Small intestine (tissue), 7 donors: ENCODE data around the gene ARHGEF19. TPM values are rescaled to one million over a fixed set of nuclear protein-coding genes. Genes with fewer than 3 reads are reported as not detected.

Experiments used
- DNase-seq, 2 donors: peaks; one replicate each; pipeline versions ENCODE4 v3.0.0 to v3.0.0-alpha.2; 2013
- FAIRE-seq: peaks from 2 replicates; lab custom pipeline; 2012; peaks lifted over from hg19 to GRCh38; lab: Jason Lieb, UNC
- H3K27ac ChIP-seq, 3 donors: one replicate each; pipeline ENCODE4 v1.5.1; 2013; ENCODE audit warnings: low read length in 2 of 3, mild to moderate bottlenecking in 2 of 3, control low read depth in 1 of 3, inconsistent platforms in 1 of 3, low read depth in 1 of 3, moderate library complexity in 1 of 3
- H3K27me3 ChIP-seq, 3 donors: one replicate each; pipeline ENCODE4 v1.6.1; 2013; ENCODE audit warnings: low read length in 3 of 3, inconsistent platforms in 1 of 3; ENCODE audit not compliant: control insufficient read depth in 3 of 3, insufficient read depth in 3 of 3
- H3K36me3 ChIP-seq, 3 donors: one replicate each; pipeline ENCODE4 v1.6.1; 2013; ENCODE audit warnings: low read length in 3 of 3, inconsistent platforms in 1 of 3, low read depth in 1 of 3, mild to moderate bottlenecking in 1 of 3, moderate library complexity in 1 of 3; ENCODE audit not compliant: control insufficient read depth in 3 of 3, insufficient read depth in 2 of 3
- H3K4me1 ChIP-seq, 3 donors: one replicate each; pipeline ENCODE4 v1.6.1; 2013; ENCODE audit warnings: low read length in 2 of 3, inconsistent platforms in 1 of 3, low read depth in 1 of 3, mild to moderate bottlenecking in 1 of 3, moderate library complexity in 1 of 3; ENCODE audit not compliant: control insufficient read depth in 3 of 3, insufficient read depth in 2 of 3
- H3K4me3 ChIP-seq, 3 donors: one replicate each; pipeline ENCODE4 v1.5.1; 2013; ENCODE audit warnings: low read length in 3 of 3, control low read depth in 1 of 3, inconsistent platforms in 1 of 3, low read depth in 1 of 3, mild to moderate bottlenecking in 1 of 3, moderate library complexity in 1 of 3
- H3K9me3 ChIP-seq, 2 donors: one replicate each; pipeline ENCODE4 v1.6.1; 2013; ENCODE audit warnings: low read depth in 1 of 2, low read length in 1 of 2; ENCODE audit not compliant: control insufficient read depth in 2 of 2, insufficient read depth in 1 of 2
- WGBS, 3 donors: extraction: QIAGEN DNeasy Blood & Tissue Kit; methylation state at CpG; one replicate each; pipeline ENCODE4 v1.1.7; 2013; 5-methylcytosine and 5-hydroxymethylcytosine counted together
- polyA plus RNA-seq, 4 donors: library from polyadenylated mRNA; stranded (reverse) in 3 of 4; unstranded in 1 of 4; fragments of 200-250 nt in 3 of 4; fragments of 120-200 nt in 1 of 4; gene quantifications; one replicate each; pipeline versions ENCODE4 v1.2.1 to v1.2.3, GENCODE V29; 2013
- donor health status: healthy with polysubstance abuse.
- donor health status: control.
- donor health status: control.
- donor health status: Bipolar disorder and iron deficiency.
- donor health status: healthy.

ARHGEF19 gene
- polyA plus RNA-seq, 4 donors, result 2.2 to 14.0 (median 7.5) TPM

- 91 to 95% (median 94%) methylated on average over 7 of the region's 7 CpGs for WGBS, 3 donors
- Histone ChIP-seq H3K36me3 (peaks cover 0 to 89% (median 5%) of the 10 kb centered on the region in 3 donors), H3K27ac (no peak overlapping the region), H3K9me3 (no peaks in the 10 kb centered on the region), H3K4me3 (no peak overlapping the region), H3K27me3 (no peaks in the 10 kb centered on the region), H3K4me1 (peaks cover 2 to 67% (median 9%) of the 10 kb centered on the region in 3 donors)
- no peak for DNase-seq
- FAIRE-seq, result no peak
These were observed 63.3 kb downstream of the ARHGEF19 start for GRCh38 chr1:16149146-16149545.

DNA sequence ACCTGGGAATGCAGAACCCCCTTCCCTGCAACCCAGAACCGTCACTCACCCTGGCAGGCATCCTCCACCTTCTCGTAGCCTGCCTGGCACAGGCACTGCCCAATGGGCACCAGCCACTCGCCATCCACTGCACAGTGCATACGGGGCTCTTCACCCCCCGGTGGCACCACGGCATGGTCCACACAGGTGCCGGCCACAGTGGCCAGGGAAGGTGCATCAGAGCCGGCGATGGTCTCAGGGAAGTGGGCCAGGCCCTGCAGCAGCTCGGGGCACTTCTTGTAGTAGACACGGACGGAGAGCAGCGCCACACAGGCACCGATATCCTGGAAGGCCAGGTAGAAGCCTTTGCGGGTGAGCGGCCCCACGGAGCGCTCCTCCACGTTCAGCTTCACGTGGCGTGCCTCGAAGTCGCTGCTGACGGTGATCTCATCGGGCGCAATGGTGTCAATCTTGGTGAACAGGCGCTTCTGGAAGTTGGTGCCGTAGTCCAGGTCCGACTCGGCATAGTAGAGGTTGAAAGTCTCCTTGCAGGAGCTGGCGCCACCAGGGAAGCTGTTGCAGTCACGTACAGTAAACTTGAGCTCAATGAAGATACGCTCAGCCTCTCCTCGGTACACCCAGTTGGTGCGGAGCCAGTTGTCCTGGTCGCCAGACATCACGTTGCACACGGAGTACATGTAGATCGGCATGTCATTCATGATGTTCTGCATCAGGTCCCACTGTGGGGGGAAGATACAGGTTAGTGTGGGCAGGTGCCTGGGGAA, 63.9 kb downstream of the ARHGEF19 start:
- 92 to 94% (median 93%) methylated on average over 39 of the region's 39 CpGs for WGBS, 3 donors
- H3K4me1 ChIP-seq, result peaks cover 2 to 67% (median 5%) of the 10 kb centered on the region in 3 donors
- H3K4me3 ChIP-seq, result no peak overlapping the region
- H3K9me3 ChIP-seq, result no peaks in the 10 kb centered on the region
- no peak for DNase-seq
- no peak overlapping the region for H3K27ac ChIP-seq
- FAIRE-seq, result no peak
- H3K27me3 ChIP-seq, result no peaks in the 10 kb centered on the region
- H3K36me3 ChIP-seq, result peaks cover 0 to 91% (median 5%) of the 10 kb centered on the region in 3 donors

Other genes starting within 250 kb of the ARHGEF19 start
- 10 to 100 TPM; 18.7 to 89.2 (median 49.9) TPM for gene ZBTB17, start 236.6 kb downstream of the ARHGEF19 start, polyA plus RNA-seq
- not detected for gene SRARP, start 208.4 kb downstream of the ARHGEF19 start, polyA plus RNA-seq
- 10 to 100 TPM in 2 of 4 donors, 1 to 10 TPM in 2; 1.1 to 63.5 (median 14.1) TPM for gene HSPB7, start 194.6 kb downstream of the ARHGEF19 start, polyA plus RNA-seq
- gene CLCNKA, start 190.6 kb downstream of the ARHGEF19 start, polyA plus RNA-seq, result under 1 TPM in 3 of 4 donors, not detected in 1; 0.06 to 0.22 (median 0.21) TPM
- gene CLCNKB, start 168.9 kb downstream of the ARHGEF19 start, polyA plus RNA-seq, result under 1 TPM in 2 of 4 donors, not detected in 2; 0.04 to 0.19 TPM
- gene FAM131C, start 139.0 kb downstream of the ARHGEF19 start, polyA plus RNA-seq, result 1 to 10 TPM in 1 of 4 donors, under 1 TPM in 2, not detected in 1; 0.21 to 1.6 (median 0.45) TPM
- gene EPHA2, start 56.6 kb downstream of the ARHGEF19 start, polyA plus RNA-seq, result 10 to 100 TPM; 12.7 to 23.8 (median 19.8) TPM
- gene CPLANE2, start 24.5 kb upstream of the ARHGEF19 start, polyA plus RNA-seq, result 1 to 10 TPM; 1.6 to 7.4 (median 4.4) TPM
- 10 to 100 TPM in 3 of 4 donors, 1 to 10 TPM in 1; 10.0 to 14.5 (median 12.2) TPM for gene FBXO42, start 139.8 kb upstream of the ARHGEF19 start, polyA plus RNA-seq
- gene SZRD1, start 154.6 kb upstream of the ARHGEF19 start, polyA plus RNA-seq, result 10 to 100 TPM; 72.2 to 98.8 (median 79.7) TPM
- gene SPATA21, start 224.8 kb upstream of the ARHGEF19 start, polyA plus RNA-seq, result under 1 TPM in 3 of 4 donors, not detected in 1; 0.18 to 0.27 (median 0.22) TPM
- 10 to 100 TPM; 36.0 to 43.7 (median 41.4) TPM for gene NECAP2, start 228.1 kb upstream of the ARHGEF19 start, polyA plus RNA-seq